HepG2 (cell line): Measurements from ENCODE around the gene DGAT2. TPM values are rescaled to one million over a fixed set of nuclear protein-coding genes. Genes with fewer than 3 reads are reported as not detected.
A peak's percentile ranks its signal among the peaks of the same experiment; 100 is the strongest.

Source experiments
- CCAR2 ChIP-seq: fragments of 200-400 bp; formaldehyde crosslinking; optimal IDR thresholded peaks from 2 replicates; pipeline ENCODE3; 2018; ENCODE audit warnings: low read depth, mild to moderate bottlenecking, low read length, moderate library complexity
- FOXC1 ChIP-seq: sonication (generic); formaldehyde crosslinking; IDR thresholded peaks from 2 replicates; pipeline ENCODE4 v1.8.0; 2022; ENCODE audit warnings: mild to moderate bottlenecking, missing genetic modification reagents, borderline replicate concordance
- FOXJ3 ChIP-seq: sonication (generic); formaldehyde crosslinking; IDR thresholded peaks from 2 replicates; pipeline ENCODE4 v1.4.0; 2020; ENCODE audit warnings: missing genetic modification reagents, mild to moderate bottlenecking, borderline replicate concordance
- IKZF5 ChIP-seq: IDR thresholded peaks from 2 replicates; pipeline ENCODE4 v1.6.1; 2018; ENCODE audit warnings: missing genetic modification reagents, mild to moderate bottlenecking, missing compliant biosample characterization
- SMAD9 ChIP-seq: sonication (generic); formaldehyde crosslinking; IDR thresholded peaks from 2 replicates; pipeline ENCODE4 v1.5.1; 2020; ENCODE audit warnings: mild to moderate bottlenecking, missing genetic modification reagents
- TBL1XR1 ChIP-seq: fragments of 150-350 bp; IDR thresholded peaks from 2 replicates; pipeline ENCODE4 v1.6.1; 2014; ENCODE audit warnings: borderline replicate concordance, low read length; ENCODE audit not compliant: partially characterized antibody
- TEF ChIP-seq: sonication (generic); formaldehyde crosslinking; IDR thresholded peaks from 2 replicates; pipeline ENCODE4 v1.5.0; 2020; ENCODE audit warnings: missing genetic modification reagents
- TRIM22 ChIP-seq: fragments of 450-650 bp; IDR thresholded peaks from 2 replicates; pipeline ENCODE4 v1.6.1; 2017
- UBTF ChIP-seq: sonication (generic); formaldehyde crosslinking; IDR thresholded peaks from 2 replicates; pipeline ENCODE4 v1.4.0; 2020; ENCODE audit warnings: mild to moderate bottlenecking, missing genetic modification reagents
- ZNF12 ChIP-seq: sonication (generic); formaldehyde crosslinking; IDR thresholded peaks from 2 replicates; pipeline ENCODE4 v1.5.0; 2020; ENCODE audit warnings: missing genetic modification reagents
- ZNF446 ChIP-seq: sonication (generic); formaldehyde crosslinking; IDR thresholded peaks from 2 replicates; pipeline ENCODE4 v1.5.0; 2020; ENCODE audit warnings: mild to moderate bottlenecking, missing genetic modification reagents
- polyA plus RNA-seq, 8 experiments: library from polyadenylated mRNA; depleted of rRNA in 3 of 8; stranded (reverse) in 7 of 8; unstranded in 1 of 8; fragments of >200 nt; fragmentation: Illumina TruSeq in 4 of 8; extraction: Trizol in 4 of 8; gene quantifications; 2 replicates each; pipeline versions ENCODE4 v1.2.1 to v1.2.3, GENCODE V29; 2011 to 2016; ENCODE audit warnings: low read depth in 4 of 8, missing spikeins in 1 of 8, mixed read lengths in 1 of 8; ENCODE audit not compliant: insufficient read depth in 1 of 8
- total RNA-seq, 5 experiments: library from RNA; depleted of rRNA; stranded (reverse); fragments of >200 nt; fragmentation: Illumina TruSeq; extraction: Trizol; gene quantifications; 2 replicates each; pipeline ENCODE4 v1.2.3, GENCODE V29; 2016; ENCODE audit warnings: low read depth in 1 of 5
- TF ChIP-seq, protein P1 (sequence below): sonication (generic); formaldehyde crosslinking; IDR thresholded peaks from 2 replicates; pipeline ENCODE4 v1.8.1; 2023; ENCODE audit warnings: missing genetic modification reagents, mild to moderate bottlenecking, borderline replicate concordance
- TF ChIP-seq, protein P2 (sequence below): sonication (generic); formaldehyde crosslinking; IDR thresholded peaks from 2 replicates; pipeline ENCODE4 v1.9.0; 2021; ENCODE audit warnings: missing genetic modification reagents, borderline replicate concordance
- TF ChIP-seq, protein P3 (sequence below): sonication (generic); formaldehyde crosslinking; IDR thresholded peaks from 2 replicates; pipeline ENCODE4 v1.4.0; 2020; ENCODE audit warnings: mild to moderate bottlenecking, missing genetic modification reagents, borderline replicate concordance

DGAT2 gene
- total and polyA plus RNA-seq, 2 of the 13 experiments (the other 11 are each of a cell fraction or from before 2014, with no cell fraction given): 39.0 to 65.6 TPM

GRCh38 chr11:75814677-75815344 is 46.2 kb downstream of the DGAT2 start, which contains the start of gene UVRAG (continued):
- TF ChIP-seq UBTF (CRISPR knock-in tag): no peak; the same call in 1 of the 2 replicates
- no peak for TF ChIP-seq SMAD9 (CRISPR knock-in tag)
- no peak for TF ChIP-seq TEF
- TF ChIP-seq ZNF446 (CRISPR knock-in tag): no peak
- no peak for TF ChIP-seq ZNF12 (CRISPR knock-in tag)
- no peak for TF ChIP-seq TBL1XR1
- no peak for TF ChIP-seq CCAR2
- peak; percentile 23; the same call in 1 of the 2 replicates for TF ChIP-seq FOXC1 (CRISPR knock-in tag)
- TF ChIP-seq, protein P1, sequence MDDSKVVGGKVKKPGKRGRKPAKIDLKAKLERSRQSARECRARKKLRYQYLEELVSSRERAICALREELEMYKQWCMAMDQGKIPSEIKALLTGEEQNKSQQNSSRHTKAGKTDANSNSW (CRISPR knock-in tag): no peak
- TF ChIP-seq IKZF5 (CRISPR knock-in tag): no peak
- TF ChIP-seq TRIM22: no peak
- no peak for TF ChIP-seq FOXJ3 (CRISPR knock-in tag)
- TF ChIP-seq, protein P2, sequence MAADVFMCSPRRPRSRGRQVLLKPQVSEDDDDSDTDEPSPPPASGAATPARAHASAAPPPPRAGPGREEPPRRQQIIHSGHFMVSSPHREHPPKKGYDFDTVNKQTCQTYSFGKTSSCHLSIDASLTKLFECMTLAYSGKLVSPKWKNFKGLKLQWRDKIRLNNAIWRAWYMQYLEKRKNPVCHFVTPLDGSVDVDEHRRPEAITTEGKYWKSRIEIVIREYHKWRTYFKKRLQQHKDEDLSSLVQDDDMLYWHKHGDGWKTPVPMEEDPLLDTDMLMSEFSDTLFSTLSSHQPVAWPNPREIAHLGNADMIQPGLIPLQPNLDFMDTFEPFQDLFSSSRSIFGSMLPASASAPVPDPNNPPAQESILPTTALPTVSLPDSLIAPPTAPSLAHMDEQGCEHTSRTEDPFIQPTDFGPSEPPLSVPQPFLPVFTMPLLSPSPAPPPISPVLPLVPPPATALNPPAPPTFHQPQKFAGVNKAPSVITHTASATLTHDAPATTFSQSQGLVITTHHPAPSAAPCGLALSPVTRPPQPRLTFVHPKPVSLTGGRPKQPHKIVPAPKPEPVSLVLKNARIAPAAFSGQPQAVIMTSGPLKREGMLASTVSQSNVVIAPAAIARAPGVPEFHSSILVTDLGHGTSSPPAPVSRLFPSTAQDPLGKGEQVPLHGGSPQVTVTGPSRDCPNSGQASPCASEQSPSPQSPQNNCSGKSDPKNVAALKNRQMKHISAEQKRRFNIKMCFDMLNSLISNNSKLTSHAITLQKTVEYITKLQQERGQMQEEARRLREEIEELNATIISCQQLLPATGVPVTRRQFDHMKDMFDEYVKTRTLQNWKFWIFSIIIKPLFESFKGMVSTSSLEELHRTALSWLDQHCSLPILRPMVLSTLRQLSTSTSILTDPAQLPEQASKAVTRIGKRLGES (CRISPR knock-in tag): no peak
- TF ChIP-seq, protein P3, sequence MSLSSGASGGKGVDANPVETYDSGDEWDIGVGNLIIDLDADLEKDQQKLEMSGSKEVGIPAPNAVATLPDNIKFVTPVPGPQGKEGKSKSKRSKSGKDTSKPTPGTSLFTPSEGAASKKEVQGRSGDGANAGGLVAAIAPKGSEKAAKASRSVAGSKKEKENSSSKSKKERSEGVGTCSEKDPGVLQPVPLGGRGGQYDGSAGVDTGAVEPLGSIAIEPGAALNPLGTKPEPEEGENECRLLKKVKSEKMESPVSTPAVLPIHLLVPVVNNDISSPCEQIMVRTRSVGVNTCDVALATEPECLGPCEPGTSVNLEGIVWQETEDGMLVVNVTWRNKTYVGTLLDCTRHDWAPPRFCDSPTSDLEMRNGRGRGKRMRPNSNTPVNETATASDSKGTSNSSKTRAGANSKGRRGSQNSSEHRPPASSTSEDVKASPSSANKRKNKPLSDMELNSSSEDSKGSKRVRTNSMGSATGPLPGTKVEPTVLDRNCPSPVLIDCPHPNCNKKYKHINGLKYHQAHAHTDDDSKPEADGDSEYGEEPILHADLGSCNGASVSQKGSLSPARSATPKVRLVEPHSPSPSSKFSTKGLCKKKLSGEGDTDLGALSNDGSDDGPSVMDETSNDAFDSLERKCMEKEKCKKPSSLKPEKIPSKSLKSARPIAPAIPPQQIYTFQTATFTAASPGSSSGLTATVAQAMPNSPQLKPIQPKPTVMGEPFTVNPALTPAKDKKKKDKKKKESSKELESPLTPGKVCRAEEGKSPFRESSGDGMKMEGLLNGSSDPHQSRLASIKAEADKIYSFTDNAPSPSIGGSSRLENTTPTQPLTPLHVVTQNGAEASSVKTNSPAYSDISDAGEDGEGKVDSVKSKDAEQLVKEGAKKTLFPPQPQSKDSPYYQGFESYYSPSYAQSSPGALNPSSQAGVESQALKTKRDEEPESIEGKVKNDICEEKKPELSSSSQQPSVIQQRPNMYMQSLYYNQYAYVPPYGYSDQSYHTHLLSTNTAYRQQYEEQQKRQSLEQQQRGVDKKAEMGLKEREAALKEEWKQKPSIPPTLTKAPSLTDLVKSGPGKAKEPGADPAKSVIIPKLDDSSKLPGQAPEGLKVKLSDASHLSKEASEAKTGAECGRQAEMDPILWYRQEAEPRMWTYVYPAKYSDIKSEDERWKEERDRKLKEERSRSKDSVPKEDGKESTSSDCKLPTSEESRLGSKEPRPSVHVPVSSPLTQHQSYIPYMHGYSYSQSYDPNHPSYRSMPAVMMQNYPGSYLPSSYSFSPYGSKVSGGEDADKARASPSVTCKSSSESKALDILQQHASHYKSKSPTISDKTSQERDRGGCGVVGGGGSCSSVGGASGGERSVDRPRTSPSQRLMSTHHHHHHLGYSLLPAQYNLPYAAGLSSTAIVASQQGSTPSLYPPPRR (CRISPR knock-in tag): no peak
